ENCODE measurements around the gene HSP90AB1.

HSP90AB1 gene

GRCh38 chr6:44284121-44284520 is 37.2 kb downstream of the HSP90AB1 start:
- no peaks in the 10 kb centered on the region for H3K79me2 ChIP-seq (ENCODE audit: control insufficient read depth, insufficient read depth, low read length, unreplicated experiment)
- H3K4me1 ChIP-seq (ENCODE audit: control insufficient read depth, insufficient read depth, low read length, unreplicated experiment): peaks cover under 1% of the 10 kb centered on the region
- H3K27ac ChIP-seq (ENCODE audit: low read depth, low read length): no peak overlapping the region
- peaks cover 77% of the 10 kb centered on the region for H3K27me3 ChIP-seq (ENCODE audit: insufficient read depth, low read length)
- no peak overlapping the region for H3K4me3 ChIP-seq (ENCODE audit: low read depth, low read length)
- no peak overlapping the region for H2AFZ ChIP-seq (ENCODE audit: low read length, unreplicated experiment)
- no peaks in the 10 kb centered on the region for H3K36me3 ChIP-seq (ENCODE audit: insufficient read depth, low read length)

- Histone ChIP-seq H3K36me3 (ENCODE audit: insufficient read depth, low read length) (no peaks in the 10 kb centered on the region), H3K79me2 (ENCODE audit: control insufficient read depth, insufficient read depth, low read length, unreplicated experiment) (no peaks in the 10 kb centered on the region), H3K27ac (ENCODE audit: low read depth, low read length) (no peak overlapping the region), H2AFZ (ENCODE audit: low read length, unreplicated experiment) (no peak overlapping the region), H3K4me3 (ENCODE audit: low read depth, low read length) (no peak overlapping the region), H3K4me1 (ENCODE audit: control insufficient read depth, insufficient read depth, low read length, unreplicated experiment) (no peaks in the 10 kb centered on the region), H3K27me3 (ENCODE audit: insufficient read depth, low read length) (peaks cover 84% of the 10 kb centered on the region)
Measured at GRCh38 chr6:44284867-44285266, 38.0 kb downstream of the HSP90AB1 start.

- Histone ChIP-seq H2AFZ (ENCODE audit: low read length, unreplicated experiment) (no peak overlapping the region), H3K79me2 (ENCODE audit: control insufficient read depth, insufficient read depth, low read length, unreplicated experiment) (no peaks in the 10 kb centered on the region), H3K36me3 (ENCODE audit: insufficient read depth, low read length) (no peaks in the 10 kb centered on the region), H3K4me3 (ENCODE audit: low read depth, low read length) (no peak overlapping the region), H3K27me3 (ENCODE audit: insufficient read depth, low read length) (peaks cover 85% of the 10 kb centered on the region), H3K27ac (ENCODE audit: low read depth, low read length) (no peak overlapping the region), H3K4me1 (ENCODE audit: control insufficient read depth, insufficient read depth, low read length, unreplicated experiment) (no peaks in the 10 kb centered on the region)
Measured at GRCh38 chr6:44285552-44286284, 38.8 kb downstream of the HSP90AB1 start.

GRCh38 chr6:44286285-44286565 is 39.3 kb downstream of the HSP90AB1 start:
- Histone ChIP-seq H3K36me3 (ENCODE audit: insufficient read depth, low read length) (no peaks in the 10 kb centered on the region), H2AFZ (ENCODE audit: low read length, unreplicated experiment) (no peak overlapping the region), H3K27ac (ENCODE audit: low read depth, low read length) (no peak overlapping the region), H3K4me3 (ENCODE audit: low read depth, low read length) (no peak overlapping the region), H3K4me1 (ENCODE audit: control insufficient read depth, insufficient read depth, low read length, unreplicated experiment) (no peaks in the 10 kb centered on the region), H3K27me3 (ENCODE audit: insufficient read depth, low read length) (peaks cover 85% of the 10 kb centered on the region), H3K79me2 (ENCODE audit: control insufficient read depth, insufficient read depth, low read length, unreplicated experiment) (no peaks in the 10 kb centered on the region)

- H3K36me3 ChIP-seq (ENCODE audit: insufficient read depth, low read length): no peaks in the 10 kb centered on the region
- no peak overlapping the region for H2AFZ ChIP-seq (ENCODE audit: low read length, unreplicated experiment)
- H3K4me1 ChIP-seq (ENCODE audit: control insufficient read depth, insufficient read depth, low read length, unreplicated experiment): no peaks in the 10 kb centered on the region
- H3K79me2 ChIP-seq (ENCODE audit: control insufficient read depth, insufficient read depth, low read length, unreplicated experiment): no peaks in the 10 kb centered on the region
- no peak overlapping the region for H3K27ac ChIP-seq (ENCODE audit: low read depth, low read length)
- H3K27me3 ChIP-seq (ENCODE audit: insufficient read depth, low read length): peaks cover 90% of the 10 kb centered on the region
- H3K4me3 ChIP-seq (ENCODE audit: low read depth, low read length): no peak overlapping the region
Measured at GRCh38 chr6:44286747-44287146, 39.8 kb downstream of the HSP90AB1 start.

GRCh38 chr6:44289726-44290260 is 42.9 kb downstream of the HSP90AB1 start:
- H3K27me3 ChIP-seq (ENCODE audit: insufficient read depth, low read length): peaks cover 84% of the 10 kb centered on the region

GRCh38 chr6:44291841-44292240 is 44.9 kb downstream of the HSP90AB1 start:
- Histone ChIP-seq H3K79me2 (ENCODE audit: control insufficient read depth, insufficient read depth, low read length, unreplicated experiment) (no peaks in the 10 kb centered on the region), H3K36me3 (ENCODE audit: insufficient read depth, low read length) (no peaks in the 10 kb centered on the region), H3K27ac (ENCODE audit: low read depth, low read length) (no peak overlapping the region), H3K4me3 (ENCODE audit: low read depth, low read length) (no peak overlapping the region), H2AFZ (ENCODE audit: low read length, unreplicated experiment) (no peak overlapping the region), H3K27me3 (ENCODE audit: insufficient read depth, low read length) (peaks cover 84% of the 10 kb centered on the region), H3K4me1 (ENCODE audit: control insufficient read depth, insufficient read depth, low read length, unreplicated experiment) (no peaks in the 10 kb centered on the region)

More at GRCh38 chr6:44289726-44290260, 42.9 kb downstream of the HSP90AB1 start:
- no peak overlapping the region for H2AFZ ChIP-seq (ENCODE audit: low read length, unreplicated experiment)
- no peaks in the 10 kb centered on the region for H3K79me2 ChIP-seq (ENCODE audit: control insufficient read depth, insufficient read depth, low read length, unreplicated experiment)
- no peaks in the 10 kb centered on the region for H3K4me1 ChIP-seq (ENCODE audit: control insufficient read depth, insufficient read depth, low read length, unreplicated experiment)
- H3K27ac ChIP-seq (ENCODE audit: low read depth, low read length): no peak overlapping the region
- no peak overlapping the region for H3K4me3 ChIP-seq (ENCODE audit: low read depth, low read length)
- H3K36me3 ChIP-seq (ENCODE audit: insufficient read depth, low read length): no peaks in the 10 kb centered on the region

- Histone ChIP-seq H3K36me3 (ENCODE audit: insufficient read depth, low read length) (no peaks in the 10 kb centered on the region), H3K27ac (ENCODE audit: low read depth, low read length) (no peak overlapping the region), H2AFZ (ENCODE audit: low read length, unreplicated experiment) (no peak overlapping the region), H3K4me1 (ENCODE audit: control insufficient read depth, insufficient read depth, low read length, unreplicated experiment) (no peaks in the 10 kb centered on the region), H3K4me3 (ENCODE audit: low read depth, low read length) (no peak overlapping the region), H3K79me2 (ENCODE audit: control insufficient read depth, insufficient read depth, low read length, unreplicated experiment) (no peaks in the 10 kb centered on the region), H3K27me3 (ENCODE audit: insufficient read depth, low read length) (peaks cover 84% of the 10 kb centered on the region)
Measured at GRCh38 chr6:44292661-44293365, 45.9 kb downstream of the HSP90AB1 start.

GRCh38 chr6:44294832-44295791 is 48.2 kb downstream of the HSP90AB1 start:
- Histone ChIP-seq H2AFZ (ENCODE audit: low read length, unreplicated experiment) (no peak overlapping the region), H3K27me3 (ENCODE audit: insufficient read depth, low read length) (peaks cover 76% of the 10 kb centered on the region), H3K36me3 (ENCODE audit: insufficient read depth, low read length) (no peaks in the 10 kb centered on the region), H3K4me1 (ENCODE audit: control insufficient read depth, insufficient read depth, low read length, unreplicated experiment) (no peaks in the 10 kb centered on the region), H3K4me3 (ENCODE audit: low read depth, low read length) (no peak overlapping the region), H3K27ac (ENCODE audit: low read depth, low read length) (no peak overlapping the region), H3K79me2 (ENCODE audit: control insufficient read depth, insufficient read depth, low read length, unreplicated experiment) (no peaks in the 10 kb centered on the region)
